HCT116 (cell line): ENCODE data around the gene TMC1.

Experiments used
- ATF3 ChIP-seq: IDR thresholded peaks from 2 replicates; pipeline ENCODE4 v1.6.1; 2012
- CBX3 ChIP-seq: IDR thresholded peaks from 2 replicates; pipeline ENCODE4 v1.6.1; 2012; ENCODE audit warnings: low read depth
- CTCF ChIP-seq, 3 experiments: fragments of 200-600 bp in 1 of 3; sonication (generic) in 1 of 3; IDR thresholded peaks in 2 of 3; conservative IDR thresholded peaks in 1 of 3; 2 replicates each; pipeline ENCODE4 v1.5.1; 2012 to 2017; ENCODE audit warnings: low read depth in 2 of 3, low read length in 2 of 3, antibody characterized with exemption in 1 of 3, borderline replicate concordance in 1 of 3, control low read depth in 1 of 3, mild to moderate bottlenecking in 1 of 3, mixed read lengths in 1 of 3, mixed run types in 1 of 3, moderate library complexity in 1 of 3; ENCODE audit not compliant: insufficient read depth in 1 of 3
- EZH2 ChIP-seq: fragments of 200-600 bp; sonication (generic); IDR thresholded peaks from 2 replicates; pipeline ENCODE4 v1.6.1; 2017; ENCODE audit warnings: antibody characterized with exemption, mixed run types
- EZH2phosphoT487 ChIP-seq: fragments of 200-600 bp; IDR thresholded peaks from 2 replicates; pipeline ENCODE4 v1.6.1; 2018; ENCODE audit warnings: antibody characterized with exemption, borderline replicate concordance
- FOSL1 ChIP-seq: IDR thresholded peaks from 2 replicates; pipeline ENCODE4 v1.6.1; 2012; ENCODE audit warnings: low read depth
- MAX ChIP-seq: IDR thresholded peaks from 2 replicates; pipeline ENCODE4 v1.6.1; 2012
- POLR2A ChIP-seq: IDR thresholded peaks from 2 replicates; pipeline ENCODE4 v1.7.0; 2011; ENCODE audit warnings: borderline replicate concordance; ENCODE audit not compliant: insufficient read depth, insufficient read length; ENCODE audit errors: extremely low read depth
- POLR2AphosphoS5 ChIP-seq: IDR thresholded peaks from 2 replicates; pipeline ENCODE4 v1.6.1; 2011; ENCODE audit warnings: mild to moderate bottlenecking, low read depth, low read length, moderate library complexity
- REST ChIP-seq: IDR thresholded peaks from 2 replicates; pipeline ENCODE4 v1.6.1; 2012; ENCODE audit warnings: low read depth
- SRF ChIP-seq: IDR thresholded peaks from 2 replicates; pipeline ENCODE4 v1.6.1; 2012; ENCODE audit warnings: low read depth
- TCF7L2 ChIP-seq: IDR thresholded peaks from 2 replicates; pipeline ENCODE4 v1.7.0; 2011; ENCODE audit warnings: borderline replicate concordance, inconsistent platforms; ENCODE audit not compliant: insufficient read depth, insufficient read length; ENCODE audit errors: extremely low read depth
- ZFX ChIP-seq: fragments of 450-650 bp; IDR thresholded peaks from 2 replicates; pipeline ENCODE4 v1.6.1; 2017
- ZNF274 ChIP-seq: fragments of 200-500 bp; sonication (Bioruptor generic); IDR thresholded peaks from 2 replicates; pipeline ENCODE4 v1.6.1; 2014; ENCODE audit warnings: mild to moderate bottlenecking, low read depth, low read length, inconsistent platforms

GRCh38 chr9:72597601-72598000 is 76.2 kb downstream of the TMC1 start:
- TF ChIP-seq CTCF (IDR thresholded peaks at IDR 0.05 in 2 of 3, conservative IDR thresholded peaks at IDR 0.05 in 1 of 3; ENCODE audit: borderline replicate concordance in 1 of 3, insufficient read depth in 1 of 3, low read depth in 2 of 3, low read length in 2 of 3), result no peak
- TF ChIP-seq POLR2AphosphoS5, result no peak
- no peak for TF ChIP-seq POLR2A
- no peak for TF ChIP-seq ZNF274
- no peak for TF ChIP-seq EZH2
- no peak for TF ChIP-seq SRF
- no peak for TF ChIP-seq TCF7L2
- TF ChIP-seq CBX3, result no peak
- TF ChIP-seq EZH2phosphoT487, result no peak
- TF ChIP-seq REST, result no peak
- TF ChIP-seq ATF3, result no peak
- no peak for TF ChIP-seq FOSL1
- no peak for TF ChIP-seq MAX
- no peak for TF ChIP-seq ZFX
